Upper lobe of right lung (tissue), 1 donor: Measurements from ENCODE around the gene CADPS2. TPM values are rescaled to one million over a fixed set of nuclear protein-coding genes. Genes with fewer than 3 reads are reported as not detected.

Source experiments
- ATAC-seq: fragments of 200-7000 bp; cut with Tn5 transposase; one replicate; pipeline ENCODE4 v1.9.1; 2020; ENCODE audit warnings: mild to moderate bottlenecking, moderate library complexity
- DNase-seq: peaks from one replicate; pipeline ENCODE4 v3.0.0-alpha.2; 2020
- H3K27ac ChIP-seq: fragments of 200-600 bp; one replicate; pipeline ENCODE4 v1.8.0; 2022
- H3K27me3 ChIP-seq: fragments of 200-600 bp; one replicate; pipeline ENCODE4 v1.8.0; 2022; ENCODE audit warnings: mild to moderate bottlenecking
- H3K36me3 ChIP-seq: fragments of 200-600 bp; one replicate; pipeline ENCODE4 v1.8.0; 2022
- H3K4me1 ChIP-seq: fragments of 200-600 bp; one replicate; pipeline ENCODE4 v1.8.0; 2022
- H3K4me3 ChIP-seq: fragments of 200-600 bp; one replicate; pipeline ENCODE4 v1.8.0; 2022; ENCODE audit warnings: mild to moderate bottlenecking
- H3K9me3 ChIP-seq: fragments of 200-600 bp; one replicate; pipeline ENCODE4 v1.8.0; 2022
- intact Hi-C: fragments of 100-400 bp; cut with DNase I; formaldehyde crosslinking; loops from one replicate; pipeline ENCODE4 v1.11.0; 2022
- total RNA-seq: library from RNA; stranded (reverse); fragmentation: NEBNext Ultra II Directional; extraction: Animal tissue kit (Norgen Biotek cat#: 25700); gene quantifications from one replicate; pipeline ENCODE4 v1.2.1, GENCODE V29; 2021
- TF ChIP-seq, protein P1 (sequence below): fragments of 200-600 bp; IDR thresholded peaks from one replicate; pipeline ENCODE4 v1.8.0; 2022; ENCODE audit warnings: antibody characterized with exemption
- donor health status: DM: no; HTN: yes; CAD: no; lungs with severe emphysema.

Gene CADPS2
- total RNA-seq, 1 donor from 2014 or later: 46.1 TPM

DNA sequence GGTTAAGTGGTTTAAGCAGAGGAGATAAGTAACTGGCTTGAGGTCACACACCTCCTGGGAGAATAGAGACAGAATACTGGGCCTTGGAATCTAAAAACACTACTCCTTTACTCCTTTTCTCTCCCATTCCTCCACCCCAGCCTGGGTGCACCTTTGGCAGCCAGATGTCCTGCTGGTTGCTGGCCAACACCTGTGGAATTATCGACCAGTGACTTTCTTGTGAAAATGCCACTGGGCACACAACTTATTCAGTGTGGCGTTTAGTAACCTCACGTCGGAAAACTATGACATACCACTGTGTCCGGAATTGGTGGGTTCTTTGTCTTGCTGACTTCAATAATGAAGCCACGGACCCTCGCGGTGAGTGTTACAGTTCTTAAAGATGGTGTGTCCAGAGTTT, 213.7 kb downstream of the CADPS2 start:
- no peak for ATAC-seq
- no peaks in the 10 kb centered on the region for H3K36me3 ChIP-seq
- peaks cover 11% of the 10 kb centered on the region for H3K4me1 ChIP-seq
- no peaks in the 10 kb centered on the region for H3K27me3 ChIP-seq
- no peak for DNase-seq
- TF ChIP-seq, protein P1, sequence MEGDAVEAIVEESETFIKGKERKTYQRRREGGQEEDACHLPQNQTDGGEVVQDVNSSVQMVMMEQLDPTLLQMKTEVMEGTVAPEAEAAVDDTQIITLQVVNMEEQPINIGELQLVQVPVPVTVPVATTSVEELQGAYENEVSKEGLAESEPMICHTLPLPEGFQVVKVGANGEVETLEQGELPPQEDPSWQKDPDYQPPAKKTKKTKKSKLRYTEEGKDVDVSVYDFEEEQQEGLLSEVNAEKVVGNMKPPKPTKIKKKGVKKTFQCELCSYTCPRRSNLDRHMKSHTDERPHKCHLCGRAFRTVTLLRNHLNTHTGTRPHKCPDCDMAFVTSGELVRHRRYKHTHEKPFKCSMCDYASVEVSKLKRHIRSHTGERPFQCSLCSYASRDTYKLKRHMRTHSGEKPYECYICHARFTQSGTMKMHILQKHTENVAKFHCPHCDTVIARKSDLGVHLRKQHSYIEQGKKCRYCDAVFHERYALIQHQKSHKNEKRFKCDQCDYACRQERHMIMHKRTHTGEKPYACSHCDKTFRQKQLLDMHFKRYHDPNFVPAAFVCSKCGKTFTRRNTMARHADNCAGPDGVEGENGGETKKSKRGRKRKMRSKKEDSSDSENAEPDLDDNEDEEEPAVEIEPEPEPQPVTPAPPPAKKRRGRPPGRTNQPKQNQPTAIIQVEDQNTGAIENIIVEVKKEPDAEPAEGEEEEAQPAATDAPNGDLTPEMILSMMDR: no peak
- no peaks in the 10 kb centered on the region for H3K9me3 ChIP-seq
- no peak overlapping the region for H3K27ac ChIP-seq
- intact Hi-C loops: no loop called here
- H3K4me3 ChIP-seq: no peak overlapping the region

DNA sequence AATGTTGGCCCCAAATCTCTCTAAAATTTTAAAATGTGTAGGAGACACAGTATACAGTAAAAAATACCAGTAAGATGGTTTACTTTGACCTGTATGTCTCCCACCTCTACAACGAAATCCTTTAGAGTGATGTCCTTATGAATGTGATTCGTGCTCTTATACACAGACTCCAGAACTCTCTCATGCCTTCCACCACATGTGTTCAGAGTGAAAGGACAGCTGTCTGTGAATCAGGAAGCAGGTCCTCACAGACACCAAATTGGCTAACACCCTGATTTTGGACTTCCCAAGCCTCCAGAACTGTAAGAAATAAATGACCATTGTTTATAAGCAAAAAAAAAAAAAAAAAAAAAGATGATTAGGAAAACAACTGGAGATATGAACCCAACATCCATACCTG, 222.5 kb downstream of the CADPS2 start:
- no peak for DNase-seq
- intact Hi-C loops: no loop called here
- no peaks in the 10 kb centered on the region for H3K4me1 ChIP-seq
- TF ChIP-seq, protein P1: no peak
- H3K36me3 ChIP-seq: no peaks in the 10 kb centered on the region
- no peak for ATAC-seq
- no peaks in the 10 kb centered on the region for H3K9me3 ChIP-seq
- H3K27ac ChIP-seq: no peak overlapping the region
- H3K27me3 ChIP-seq: no peaks in the 10 kb centered on the region
- no peak overlapping the region for H3K4me3 ChIP-seq

DNA sequence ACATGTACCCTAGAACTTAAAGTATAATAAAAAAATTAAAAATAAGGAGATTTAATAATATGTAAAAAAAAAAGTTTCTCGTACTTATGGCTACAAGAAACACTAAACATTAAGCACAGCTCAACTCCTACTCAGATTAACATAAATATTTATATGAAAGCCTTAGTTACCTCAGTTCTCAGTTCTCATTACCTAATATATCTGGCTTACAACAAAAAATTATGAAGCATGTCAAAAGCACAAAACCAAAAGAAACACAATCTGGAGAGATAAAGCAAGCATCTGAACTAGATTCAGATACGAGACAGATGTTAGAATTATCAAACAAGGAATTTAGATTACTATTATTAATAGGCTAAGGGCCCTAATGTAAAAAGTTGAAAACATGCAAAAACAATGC, 227.4 kb downstream of the CADPS2 start:
- Histone ChIP-seq H3K4me1 (no peaks in the 10 kb centered on the region), H3K27ac (no peak overlapping the region), H3K4me3 (no peak overlapping the region), H3K27me3 (no peaks in the 10 kb centered on the region), H3K9me3 (no peaks in the 10 kb centered on the region), H3K36me3 (no peaks in the 10 kb centered on the region)
- intact Hi-C loops: no loop called here
- TF ChIP-seq, protein P1: no peak
- DNase-seq (no peak), ATAC-seq (no peak)

DNA sequence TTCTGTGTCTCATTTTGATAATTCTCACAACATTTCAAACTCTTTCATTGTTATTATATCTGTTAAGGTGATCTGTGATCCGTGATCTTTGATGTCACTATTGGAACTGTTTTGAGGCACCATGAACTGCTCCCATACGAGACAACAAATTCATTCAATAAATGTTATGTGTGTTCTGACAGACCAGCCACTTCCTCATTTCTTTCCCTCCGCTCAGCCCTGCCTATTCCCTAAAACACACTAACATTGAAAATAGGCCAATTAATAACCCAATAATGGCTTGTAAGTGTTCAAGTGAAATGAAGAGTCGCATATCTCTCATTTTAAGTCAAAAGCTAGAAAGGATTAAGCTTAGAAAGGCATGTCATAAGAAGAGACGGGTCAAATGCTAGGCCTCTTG, 232.6 kb downstream of the CADPS2 start:
- ATAC-seq (no peak), DNase-seq (no peak)
- Histone ChIP-seq H3K9me3 (no peaks in the 10 kb centered on the region), H3K36me3 (no peaks in the 10 kb centered on the region), H3K27me3 (no peaks in the 10 kb centered on the region), H3K4me3 (no peak overlapping the region), H3K4me1 (no peaks in the 10 kb centered on the region), H3K27ac (no peak overlapping the region)
- TF ChIP-seq, protein P1: no peak
- intact Hi-C loops: no loop called here

DNA sequence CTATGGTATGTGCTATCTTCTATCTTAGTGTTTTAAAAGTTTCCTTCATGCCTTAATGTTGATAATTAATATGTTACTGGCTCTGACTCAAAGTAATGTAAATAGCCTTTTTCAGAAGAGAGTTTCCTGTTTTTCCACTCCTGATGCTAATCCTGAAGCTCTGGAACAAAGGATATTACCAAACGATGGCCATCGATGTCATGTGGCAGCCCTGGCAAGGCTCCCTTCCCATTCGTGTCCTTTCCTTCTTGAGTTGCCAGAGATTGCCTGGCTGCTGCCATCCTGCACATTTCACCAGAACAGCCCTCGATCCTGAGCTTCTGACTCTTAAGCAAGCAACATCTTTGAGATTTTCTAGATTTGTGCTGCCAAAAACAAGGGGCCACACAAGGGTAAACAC, 233.4 kb downstream of the CADPS2 start:
- no peaks in the 10 kb centered on the region for H3K36me3 ChIP-seq
- intact Hi-C loops: no loop called here
- H3K4me1 ChIP-seq: no peaks in the 10 kb centered on the region
- TF ChIP-seq, protein P1: no peak
- ATAC-seq (peak; percentile 50), DNase-seq (no peak)
- H3K4me3 ChIP-seq: no peak overlapping the region
- no peaks in the 10 kb centered on the region for H3K27me3 ChIP-seq
- H3K27ac ChIP-seq: no peak overlapping the region
- H3K9me3 ChIP-seq: no peaks in the 10 kb centered on the region

DNA sequence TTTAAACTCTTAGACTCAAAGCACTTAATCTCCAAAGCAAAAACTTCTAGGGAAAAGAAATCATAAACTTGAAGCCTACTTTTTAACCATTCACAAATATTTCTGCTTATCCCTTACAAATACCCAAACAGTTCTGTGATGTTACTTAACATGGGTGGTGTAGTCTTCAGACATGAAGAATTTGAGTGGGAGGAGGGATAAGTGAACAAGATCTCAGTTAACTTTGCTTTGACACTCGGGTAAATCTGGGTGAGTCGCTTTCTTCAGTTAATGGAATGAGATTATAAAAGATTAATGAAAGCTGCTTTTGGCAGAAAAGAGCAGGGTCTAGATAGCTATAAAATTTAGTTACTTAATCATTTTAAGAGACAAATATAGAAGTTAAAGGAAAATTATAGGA, 234.8 kb downstream of the CADPS2 start:
- Histone ChIP-seq H3K27ac (no peak overlapping the region), H3K4me3 (no peak overlapping the region), H3K27me3 (no peaks in the 10 kb centered on the region), H3K9me3 (no peaks in the 10 kb centered on the region), H3K36me3 (no peaks in the 10 kb centered on the region), H3K4me1 (no peaks in the 10 kb centered on the region)
- intact Hi-C loops: no loop called here
- ATAC-seq: no peak
- no peak for DNase-seq
- TF ChIP-seq, protein P1: no peak
